Measurements from ENCODE around the gene GRIK4. TPM values are rescaled to one million over a fixed set of nuclear protein-coding genes. Genes with fewer than 3 reads are reported as not detected.

GRIK4 gene
- total RNA-seq, 2 experiments from 2014 or later: 0.06 TPM; not detected in 1

DNA sequence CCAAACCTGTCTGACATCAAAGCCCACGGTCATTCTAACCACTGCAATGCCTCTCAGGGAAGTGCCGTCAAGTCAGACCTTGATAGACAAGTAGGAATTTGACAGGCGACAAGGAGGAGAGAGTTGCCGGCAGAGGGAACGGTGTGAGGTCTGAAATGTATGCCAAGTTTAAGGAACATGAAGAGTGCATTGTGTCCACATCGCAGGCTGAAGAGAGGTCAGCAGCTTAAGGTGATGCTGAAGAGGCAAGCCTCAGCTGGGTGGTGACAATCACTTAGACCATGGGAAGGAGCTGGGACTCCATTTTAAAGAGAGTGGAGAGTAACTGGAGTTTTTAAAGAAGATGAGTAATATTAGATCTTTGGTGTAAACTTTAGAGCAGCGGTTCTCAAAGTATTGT is 407.5 kb downstream of the GRIK4 start:
- Histone ChIP-seq H3K27ac (ENCODE audit: low read depth, low read length, poor library complexity, severe bottlenecking) (no peak overlapping the region), H2AFZ (ENCODE audit: low read length) (no peak overlapping the region), H3K36me3 (ENCODE audit: insufficient read depth, low read length) (no peaks in the 10 kb centered on the region), H3K79me2 (ENCODE audit: insufficient read depth, low read depth, low read length) (no peaks in the 10 kb centered on the region), H4K20me1 (ENCODE audit: insufficient read depth, low read length) (no peaks in the 10 kb centered on the region), H3K4me2 (ENCODE audit: low read length) (no peak overlapping the region), H3K4me1 (ENCODE audit: insufficient read depth, low read length, poor library complexity, severe bottlenecking) (peaks cover 8% of the 10 kb centered on the region), H3K4me3 (ENCODE audit: low read depth, low read length, poor library complexity, severe bottlenecking) (no peak overlapping the region), H3K9me3 (ENCODE audit: low read length) (no peaks in the 10 kb centered on the region), H3K9me2 (ENCODE audit: insufficient read depth, low read length) (no peaks in the 10 kb centered on the region)
- CTCF ChIA-PET (ENCODE audit: unreplicated experiment): no interaction called here
- POLR2A ChIA-PET: interaction anchor here (1.2 kb wide), 1 partner anchor 18 kb away, joined by 3 read pairs; no protein-coding TSS in a partner anchor
- BruUV-seq (replicated peaks): no TSS peak
- TF ChIP-seq, protein P1, sequence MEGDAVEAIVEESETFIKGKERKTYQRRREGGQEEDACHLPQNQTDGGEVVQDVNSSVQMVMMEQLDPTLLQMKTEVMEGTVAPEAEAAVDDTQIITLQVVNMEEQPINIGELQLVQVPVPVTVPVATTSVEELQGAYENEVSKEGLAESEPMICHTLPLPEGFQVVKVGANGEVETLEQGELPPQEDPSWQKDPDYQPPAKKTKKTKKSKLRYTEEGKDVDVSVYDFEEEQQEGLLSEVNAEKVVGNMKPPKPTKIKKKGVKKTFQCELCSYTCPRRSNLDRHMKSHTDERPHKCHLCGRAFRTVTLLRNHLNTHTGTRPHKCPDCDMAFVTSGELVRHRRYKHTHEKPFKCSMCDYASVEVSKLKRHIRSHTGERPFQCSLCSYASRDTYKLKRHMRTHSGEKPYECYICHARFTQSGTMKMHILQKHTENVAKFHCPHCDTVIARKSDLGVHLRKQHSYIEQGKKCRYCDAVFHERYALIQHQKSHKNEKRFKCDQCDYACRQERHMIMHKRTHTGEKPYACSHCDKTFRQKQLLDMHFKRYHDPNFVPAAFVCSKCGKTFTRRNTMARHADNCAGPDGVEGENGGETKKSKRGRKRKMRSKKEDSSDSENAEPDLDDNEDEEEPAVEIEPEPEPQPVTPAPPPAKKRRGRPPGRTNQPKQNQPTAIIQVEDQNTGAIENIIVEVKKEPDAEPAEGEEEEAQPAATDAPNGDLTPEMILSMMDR (conservative IDR thresholded peaks at IDR 0.05; ENCODE audit: low read length): no peak
- no peak for TF ChIP-seq EZH2phosphoT487 (IDR thresholded peaks at IDR 0.05; ENCODE audit: borderline replicate concordance, low read depth, low read length)
- no peak for DNase-seq (ENCODE audit: low spot score)
- intact Hi-C loops (cut with micrococcal nuclease; ENCODE audit: unreplicated experiment): no loop called here

DNA sequence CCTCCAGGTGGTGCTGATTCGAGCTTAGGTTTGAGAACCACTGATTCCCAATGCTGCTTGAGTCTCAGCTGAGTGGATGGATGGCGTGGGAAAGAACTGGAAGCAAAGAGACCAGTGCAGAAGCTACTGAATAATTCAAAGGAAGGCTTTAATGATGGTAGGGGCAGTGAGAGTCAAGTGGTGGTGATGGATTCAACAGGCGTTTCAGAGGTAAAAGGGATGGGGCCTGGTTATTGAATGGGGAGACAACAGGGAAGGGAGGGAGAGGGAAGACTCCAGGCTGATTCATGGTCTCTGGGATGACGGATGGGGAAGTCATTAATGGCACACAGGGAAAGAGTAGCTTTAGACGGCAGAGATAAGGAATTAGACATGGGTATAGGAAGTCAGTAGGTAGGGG is 408.0 kb downstream of the GRIK4 start:
- ChIA-PET POLR2A (interaction anchor here (1.2 kb wide), 1 partner anchor 19 kb away, joined by 3 read pairs; no protein-coding TSS in a partner anchor), CTCF (ENCODE audit: unreplicated experiment) (interaction anchor here (0.6 kb wide), 1 partner anchor 10 kb away, joined by 3 read pairs; no protein-coding TSS in a partner anchor)
- no peaks in the 10 kb centered on the region for H3K36me3 ChIP-seq (ENCODE audit: insufficient read depth, low read length)
- no peak overlapping the region for H3K4me3 ChIP-seq (ENCODE audit: low read depth, low read length, poor library complexity, severe bottlenecking)
- no peak for TF ChIP-seq EZH2phosphoT487 (IDR thresholded peaks at IDR 0.05; ENCODE audit: borderline replicate concordance, low read depth, low read length)
- TF ChIP-seq, protein P1 (conservative IDR thresholded peaks at IDR 0.05; ENCODE audit: low read length): no peak
- H3K9me3 ChIP-seq (ENCODE audit: low read length): no peaks in the 10 kb centered on the region
- BruUV-seq (replicated peaks): no TSS peak
- H3K27ac ChIP-seq (ENCODE audit: low read depth, low read length, poor library complexity, severe bottlenecking): no peak overlapping the region
- H3K9me2 ChIP-seq (ENCODE audit: insufficient read depth, low read length): no peaks in the 10 kb centered on the region
- H4K20me1 ChIP-seq (ENCODE audit: insufficient read depth, low read length): no peaks in the 10 kb centered on the region
- H3K79me2 ChIP-seq (ENCODE audit: insufficient read depth, low read depth, low read length): no peaks in the 10 kb centered on the region
- H2AFZ ChIP-seq (ENCODE audit: low read length): no peak overlapping the region
- no peak for DNase-seq (ENCODE audit: low spot score)
- no peak overlapping the region for H3K4me2 ChIP-seq (ENCODE audit: low read length)
- intact Hi-C loops (cut with micrococcal nuclease; ENCODE audit: unreplicated experiment): no loop called here
- peaks cover 13% of the 10 kb centered on the region for H3K4me1 ChIP-seq (ENCODE audit: insufficient read depth, low read length, poor library complexity, severe bottlenecking)

DNA sequence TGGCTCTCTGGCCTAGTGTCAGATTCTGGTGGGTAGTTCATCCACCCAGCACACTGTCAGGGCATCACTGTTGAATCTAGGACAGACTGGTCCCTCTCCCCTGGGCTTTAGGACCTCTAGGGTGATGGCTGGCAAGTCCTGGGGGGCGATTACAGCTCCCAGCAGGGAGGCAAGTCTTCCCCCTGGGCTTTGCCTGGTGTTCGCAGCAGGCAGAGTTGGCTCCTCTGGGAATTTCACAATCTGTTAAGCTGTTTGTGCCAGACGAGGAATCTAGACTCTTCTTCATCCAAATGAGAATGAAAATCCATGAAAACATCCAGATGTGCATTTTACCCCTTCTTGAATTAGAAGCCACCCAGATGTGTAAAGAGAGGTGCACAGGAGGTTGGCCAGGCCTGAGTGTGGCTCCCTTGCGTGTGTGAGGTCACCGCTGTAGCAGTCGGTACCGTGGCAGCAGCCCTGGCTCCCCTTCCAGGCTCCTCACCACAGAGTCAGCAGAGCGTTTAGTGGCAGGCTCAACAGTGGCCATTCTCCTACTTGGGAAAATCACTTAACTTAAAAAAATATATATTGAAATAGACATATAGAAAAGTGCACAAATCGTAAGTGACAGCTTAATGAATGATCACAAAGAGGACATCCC is 412.4 kb downstream of the GRIK4 start:
- peaks cover 48% of the 10 kb centered on the region for H3K4me1 ChIP-seq (ENCODE audit: insufficient read depth, low read length, poor library complexity, severe bottlenecking)
- POLR2A ChIA-PET: interaction anchor here (0.8 kb wide), 1 partner anchor 257 kb away, joined by 3 read pairs; no protein-coding TSS in a partner anchor
- no peak overlapping the region for H3K4me3 ChIP-seq (ENCODE audit: low read depth, low read length, poor library complexity, severe bottlenecking)
- H4K20me1 ChIP-seq (ENCODE audit: insufficient read depth, low read length): no peaks in the 10 kb centered on the region
- no peaks in the 10 kb centered on the region for H3K79me2 ChIP-seq (ENCODE audit: insufficient read depth, low read depth, low read length)
- no peak overlapping the region for H3K27ac ChIP-seq (ENCODE audit: low read depth, low read length, poor library complexity, severe bottlenecking)
- TF ChIP-seq, protein P1 (conservative IDR thresholded peaks at IDR 0.05; ENCODE audit: low read length): no peak
- no peak for TF ChIP-seq EZH2phosphoT487 (IDR thresholded peaks at IDR 0.05; ENCODE audit: borderline replicate concordance, low read depth, low read length)
- H3K36me3 ChIP-seq (ENCODE audit: insufficient read depth, low read length): no peaks in the 10 kb centered on the region
- no peaks in the 10 kb centered on the region for H3K9me2 ChIP-seq (ENCODE audit: insufficient read depth, low read length)
- H3K4me2 ChIP-seq (ENCODE audit: low read length): no peak overlapping the region
- CTCF ChIA-PET (ENCODE audit: unreplicated experiment): no interaction called here
- H2AFZ ChIP-seq (ENCODE audit: low read length): no peak overlapping the region
- no peak for DNase-seq (ENCODE audit: low spot score)
- peaks cover 3% of the 10 kb centered on the region; the same call in 1 of the 2 replicates for H3K9me3 ChIP-seq (ENCODE audit: low read length)
- intact Hi-C loops (cut with micrococcal nuclease; ENCODE audit: unreplicated experiment): loop anchor here (10.0 kb wide), 1 partner anchor 119 kb away; no protein-coding TSS in a partner anchor
- no TSS peak for BruUV-seq (replicated peaks)

Measured in OCI-LY7 (cell line).